ENCODE data around the gene HOXC6.

- TF ChIP-seq PAX5 (IDR thresholded peaks at IDR 0.05; ENCODE audit: insufficient read depth, low read length, severe bottlenecking), result no peak
- TF ChIP-seq POLR2A (IDR thresholded peaks at IDR 0.05; ENCODE audit: low read depth, low read length), result no peak
- TF ChIP-seq POLR2AphosphoS5 (IDR thresholded peaks at IDR 0.05; ENCODE audit: low read depth, low read length), result no peak
- TF ChIP-seq SPI1 (IDR thresholded peaks at IDR 0.05; ENCODE audit: low read depth, low read length), result no peak
- no peak for TF ChIP-seq TAF1 (IDR thresholded peaks at IDR 0.05; ENCODE audit: low read depth, low read length)
Observed at GRCh38 chr12:54058128-54058768, 30.0 kb downstream of the HOXC6 start.

All from GM12891 (cell line).